Stomach (tissue), 9 donors: ENCODE data around the gene LTB4R. TPM values are rescaled to one million over a fixed set of nuclear protein-coding genes. Genes with fewer than 3 reads are reported as not detected.

Experiments used
- DNase-seq, 2 donors: peaks; one replicate each; pipeline versions ENCODE4 v3.0.0 to v3.0.0-alpha.2; 2013 to 2019
- H3K27ac ChIP-seq, 5 donors: fragments of 200-600 bp in 4 of 5; sonication (generic) in 4 of 5; one replicate each; pipeline ENCODE4 v1.5.1; 2013 to 2019; ENCODE audit warnings: mild to moderate bottlenecking in 1 of 5, moderate library complexity in 1 of 5
- H3K27me3 ChIP-seq, 3 donors: fragments of 200-600 bp; sonication (generic); one replicate each; pipeline ENCODE4 v1.5.1; 2017 to 2019; ENCODE audit warnings: mixed run types in 1 of 3
- H3K36me3 ChIP-seq, 4 donors: fragments of 200-600 bp; sonication (generic); 1 replicate in 3 of 4; 2 replicates in 1 of 4; pipeline ENCODE4 v1.5.1; 2016 to 2019
- H3K4me1 ChIP-seq, 4 donors: fragments of 200-600 bp; sonication (generic); one replicate each; pipeline ENCODE4 v1.5.1; 2016 to 2019
- H3K4me3 ChIP-seq, 4 donors: fragments of 200-600 bp; sonication (generic) in 3 of 4; one replicate each; pipeline ENCODE4 v1.5.1; 2016 to 2019; ENCODE audit warnings: mild to moderate bottlenecking in 1 of 4
- H3K9me3 ChIP-seq, 4 donors: fragments of 200-600 bp; sonication (generic); one replicate each; pipeline ENCODE4 v1.5.1; 2016 to 2019
- EP300 ChIP-seq: sonication (generic); formaldehyde crosslinking; IDR thresholded peaks from one replicate; pipeline ENCODE4 v1.6.1; 2017; ENCODE audit warnings: antibody characterized with exemption
- POLR2A ChIP-seq, 4 donors: fragments of 450-650 bp; IDR thresholded peaks; one replicate each; pipeline ENCODE4 v1.6.1; 2016; ENCODE audit warnings: antibody characterized with exemption in 4 of 4, control low read depth in 2 of 4, mild to moderate bottlenecking in 1 of 4, moderate library complexity in 1 of 4
- POLR2AphosphoS5 ChIP-seq, 3 donors: sonication (generic); formaldehyde crosslinking; IDR thresholded peaks; one replicate each; pipeline ENCODE4 v1.6.1; 2016; ENCODE audit warnings: antibody characterized with exemption in 3 of 3
- WGBS, 5 donors: extraction: QIAGEN DNeasy Blood & Tissue Kit in 3 of 5; methylation state at CpG; one replicate each; pipeline versions ENCODE4 v1.1.5 to v1.1.7; 2013 to 2018; 5-methylcytosine and 5-hydroxymethylcytosine counted together
- intact Hi-C: fragments of 100-400 bp; cut with DNase I; formaldehyde crosslinking; loops from one replicate; pipeline ENCODE4 v1.15.1; 2023; ENCODE audit warnings: low total_unique reads
- polyA plus RNA-seq, 3 donors: library from polyadenylated mRNA; stranded (reverse); fragments of 200-250 nt; gene quantifications; one replicate each; pipeline ENCODE4 v1.2.3, GENCODE V29; 2013
- total RNA-seq, 5 donors: library from RNA; depleted of rRNA; stranded (reverse); fragments of >200 nt; gene quantifications; one replicate each; pipeline versions ENCODE4 v1.1.0 to v1.2.3, GENCODE V29; 2014 to 2016
- TF ChIP-seq, protein P1 (sequence below), 7 experiments: fragments of 450-650 bp in 4 of 7; fragments of 200-600 bp in 3 of 7; sonication (generic) in 3 of 7; IDR thresholded peaks; one replicate each; pipeline ENCODE4 v1.5.1; 2016 to 2019; ENCODE audit warnings: antibody characterized with exemption in 7 of 7, control low read depth in 2 of 7, mild to moderate bottlenecking in 1 of 7
- donor health status: healthy with polysubstance abuse.
- donor health status: Bipolar disorder and iron deficiency.
- donor health status: healthy.

The LTB4R gene
- total and polyA plus RNA-seq, 8 donors = 1.4 to 92.8 (median 21.6) TPM; not detected in 1

DNA sequence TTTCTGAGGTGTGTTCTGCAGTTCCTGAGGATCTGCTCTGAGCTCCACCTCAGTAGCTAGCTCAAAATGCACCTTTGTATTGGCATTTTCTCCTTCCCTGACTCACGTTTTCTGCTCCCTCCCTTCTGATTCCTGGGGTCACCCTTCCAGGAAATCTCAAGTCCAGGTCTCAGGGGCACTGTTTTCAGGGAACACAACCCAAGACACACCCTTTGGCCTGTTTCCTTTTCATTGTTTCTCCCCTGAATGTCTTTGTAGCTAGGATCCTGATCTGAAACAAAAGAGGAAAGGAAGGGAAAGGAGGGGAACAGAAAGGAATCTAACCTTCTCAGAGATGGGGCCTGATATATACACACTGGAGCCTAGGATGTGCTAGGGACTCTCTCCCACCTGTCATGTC is 35.8 kb downstream of the LTB4R start:
- intact Hi-C loops = no loop called here
- no peak for TF ChIP-seq EP300
- TF ChIP-seq POLR2AphosphoS5 (IDR thresholded peaks at IDR 0.05) = no peak
- no peak for TF ChIP-seq POLR2A (IDR thresholded peaks at IDR 0.05)
- TF ChIP-seq, protein P1, sequence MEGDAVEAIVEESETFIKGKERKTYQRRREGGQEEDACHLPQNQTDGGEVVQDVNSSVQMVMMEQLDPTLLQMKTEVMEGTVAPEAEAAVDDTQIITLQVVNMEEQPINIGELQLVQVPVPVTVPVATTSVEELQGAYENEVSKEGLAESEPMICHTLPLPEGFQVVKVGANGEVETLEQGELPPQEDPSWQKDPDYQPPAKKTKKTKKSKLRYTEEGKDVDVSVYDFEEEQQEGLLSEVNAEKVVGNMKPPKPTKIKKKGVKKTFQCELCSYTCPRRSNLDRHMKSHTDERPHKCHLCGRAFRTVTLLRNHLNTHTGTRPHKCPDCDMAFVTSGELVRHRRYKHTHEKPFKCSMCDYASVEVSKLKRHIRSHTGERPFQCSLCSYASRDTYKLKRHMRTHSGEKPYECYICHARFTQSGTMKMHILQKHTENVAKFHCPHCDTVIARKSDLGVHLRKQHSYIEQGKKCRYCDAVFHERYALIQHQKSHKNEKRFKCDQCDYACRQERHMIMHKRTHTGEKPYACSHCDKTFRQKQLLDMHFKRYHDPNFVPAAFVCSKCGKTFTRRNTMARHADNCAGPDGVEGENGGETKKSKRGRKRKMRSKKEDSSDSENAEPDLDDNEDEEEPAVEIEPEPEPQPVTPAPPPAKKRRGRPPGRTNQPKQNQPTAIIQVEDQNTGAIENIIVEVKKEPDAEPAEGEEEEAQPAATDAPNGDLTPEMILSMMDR (IDR thresholded peaks at IDR 0.05) = no peak
- Histone ChIP-seq H3K36me3 (no peaks in the 10 kb centered on the region), H3K4me3 (no peak overlapping the region), H3K27ac (peak overlapping the region in 1 of 5 donors; percentile 16), H3K9me3 (no peaks in the 10 kb centered on the region), H3K4me1 (peaks cover 0 to 10% (median 3%) of the 10 kb centered on the region in 4 donors), H3K27me3 (peaks cover 0 to 2% (median 0%) of the 10 kb centered on the region in 3 donors)
- no peak for DNase-seq
- 0 to 50% (median 17%) methylated on average over 1 of the region's 1 CpG for WGBS, 5 donors

DNA sequence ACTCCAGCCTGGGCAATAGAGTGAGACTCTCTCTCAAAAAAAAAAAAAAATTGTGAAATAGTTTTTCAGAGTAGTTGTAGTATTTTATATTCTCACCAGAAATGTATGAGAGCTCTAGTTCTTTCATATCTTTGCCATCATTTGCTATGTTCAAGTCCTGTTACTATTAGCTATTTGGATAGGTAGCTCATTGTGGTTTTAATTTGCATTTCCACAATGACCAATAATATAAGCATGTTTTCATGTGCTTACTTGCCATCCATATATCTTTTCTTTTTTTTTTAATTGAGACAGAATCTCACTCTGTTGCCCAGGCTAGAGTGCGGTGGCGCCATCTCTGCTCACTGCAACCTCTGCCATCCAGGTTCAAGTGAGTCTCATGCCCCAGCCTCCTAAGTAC is 36.9 kb downstream of the LTB4R start:
- no peaks in the 10 kb centered on the region for H3K9me3 ChIP-seq
- TF ChIP-seq POLR2AphosphoS5 (IDR thresholded peaks at IDR 0.05) (no peak), EP300 (no peak), POLR2A (IDR thresholded peaks at IDR 0.05) (no peak)
- TF ChIP-seq, protein P1 (IDR thresholded peaks at IDR 0.05) = no peak
- intact Hi-C loops = no loop called here
- DNase-seq = no peak
- WGBS, 5 donors = 93 to 100% (median 95%) methylated on average over 2 of the region's 2 CpGs
- H3K27ac ChIP-seq = no peak overlapping the region
- H3K4me3 ChIP-seq = no peak overlapping the region
- peaks cover 0 to 6% (median 0%) of the 10 kb centered on the region in 3 donors for H3K27me3 ChIP-seq
- peaks cover 0 to 10% (median 4%) of the 10 kb centered on the region in 4 donors for H3K4me1 ChIP-seq
- no peaks in the 10 kb centered on the region for H3K36me3 ChIP-seq

DNA sequence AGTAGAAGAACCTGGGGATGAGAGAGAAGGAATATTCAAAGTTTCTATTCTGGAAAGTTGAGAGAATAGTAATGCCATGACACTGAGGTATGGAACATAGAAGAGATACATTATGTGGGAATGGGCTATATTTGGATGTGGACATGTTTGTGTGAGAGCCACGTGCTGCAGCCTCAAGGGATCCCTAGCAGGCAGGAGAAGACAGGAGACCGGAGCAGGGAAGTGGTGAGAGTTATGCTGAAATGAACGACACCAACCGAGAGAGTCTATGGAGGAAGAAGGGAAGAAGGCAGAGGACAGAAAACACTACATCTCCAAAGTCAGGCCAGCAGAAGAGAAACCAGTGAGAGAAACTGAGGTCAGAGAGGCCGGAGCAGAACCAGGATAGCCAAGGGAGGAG is 38.4 kb downstream of the LTB4R start:
- WGBS, 5 donors = 72 to 84% (median 80%) methylated on average over 5 of the region's 5 CpGs
- Histone ChIP-seq H3K36me3 (no peaks in the 10 kb centered on the region), H3K4me3 (no peak overlapping the region), H3K27ac (no peak overlapping the region), H3K4me1 (peaks cover 0 to 22% (median 11%) of the 10 kb centered on the region in 4 donors), H3K9me3 (no peaks in the 10 kb centered on the region), H3K27me3 (peaks cover 0 to 8% (median 0%) of the 10 kb centered on the region in 3 donors)
- intact Hi-C loops = no loop called here
- no peak for DNase-seq
- TF ChIP-seq EP300 = no peak
- TF ChIP-seq, protein P1 (IDR thresholded peaks at IDR 0.05) = no peak
- TF ChIP-seq POLR2A (IDR thresholded peaks at IDR 0.05) = no peak
- TF ChIP-seq POLR2AphosphoS5 (IDR thresholded peaks at IDR 0.05) = no peak

DNA sequence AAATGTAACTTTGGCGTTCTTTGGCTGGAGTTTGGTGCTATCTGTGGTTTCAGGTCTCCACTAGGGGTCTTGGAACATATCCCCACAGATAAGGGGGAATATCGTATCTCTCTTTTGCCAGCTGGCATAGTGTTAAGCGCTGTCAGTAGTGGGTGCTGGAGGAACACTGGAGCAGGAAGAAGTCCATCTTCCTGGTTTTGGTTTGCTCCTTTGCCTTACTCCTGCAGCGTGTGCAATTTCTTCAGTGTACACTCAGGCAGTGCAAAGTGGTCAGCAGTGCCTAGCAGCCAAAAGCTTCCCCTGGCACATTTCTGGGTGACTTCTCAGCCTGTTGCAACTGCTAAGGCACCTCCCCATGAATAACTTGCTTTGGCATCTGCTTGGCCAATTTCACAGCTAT is 40.2 kb downstream of the LTB4R start:
- H3K4me3 ChIP-seq = no peak overlapping the region
- no peaks in the 10 kb centered on the region for H3K9me3 ChIP-seq
- no peak overlapping the region for H3K27ac ChIP-seq
- peak in 1 of 2 donors; percentile 60 for DNase-seq
- peaks cover 0 to 8% (median 0%) of the 10 kb centered on the region in 3 donors for H3K27me3 ChIP-seq
- WGBS, 5 donors = 14 to 26% (median 16%) methylated on average over 4 of the region's 4 CpGs
- TF ChIP-seq EP300 (no peak), POLR2AphosphoS5 (IDR thresholded peaks at IDR 0.05) (peak in 1 of 3 donors; percentile 43)
- intact Hi-C loops = no loop called here
- no peaks in the 10 kb centered on the region for H3K36me3 ChIP-seq
- peaks cover 0 to 22% (median 11%) of the 10 kb centered on the region in 4 donors for H3K4me1 ChIP-seq
